GM06990 (cell line): ENCODE measurements around the gene TANC1.

Source experiments
- DNase-seq: peaks from one replicate; pipeline ENCODE4 v3.0.0-alpha.2; 2011; ENCODE audit not compliant: insufficient read length; ENCODE audit errors: extremely low read depth
- H3K27me3 ChIP-seq: replicated peaks from 2 replicates; pipeline ENCODE4 v1.6.0; 2011; ENCODE audit warnings: low read length; ENCODE audit not compliant: control insufficient read depth, insufficient read depth
- H3K36me3 ChIP-seq: 2 replicates; pipeline ENCODE4 v1.5.1; 2011; ENCODE audit warnings: low read length; ENCODE audit not compliant: control insufficient read depth, insufficient read depth
- H3K4me3 ChIP-seq: replicated peaks from 2 replicates; pipeline ENCODE4 v1.5.1; 2011; ENCODE audit warnings: low read depth, mild to moderate bottlenecking, control low read depth, low read length
- CTCF ChIP-seq: IDR thresholded peaks from 2 replicates; pipeline ENCODE4 v1.5.1; 2011; ENCODE audit warnings: low read length, control low read depth, mild to moderate bottlenecking, inconsistent platforms; ENCODE audit not compliant: insufficient read depth, poor library complexity, severe bottlenecking

Gene TANC1

GRCh38 chr2:159116922-159117321, 148.5 kb downstream of the TANC1 start:
- H3K4me3 ChIP-seq = no peak overlapping the region
- TF ChIP-seq CTCF = no peak
- H3K27me3 ChIP-seq = no peaks in the 10 kb centered on the region
- no peaks in the 10 kb centered on the region for H3K36me3 ChIP-seq
- no peak for DNase-seq

- no peak for DNase-seq
- TF ChIP-seq CTCF = no peak
- H3K27me3 ChIP-seq = no peaks in the 10 kb centered on the region
Measured at GRCh38 chr2:159117658-159118057, 149.2 kb downstream of the TANC1 start.

GRCh38 chr2:159118115-159118858, 149.8 kb downstream of the TANC1 start:
- DNase-seq = no peak
- Histone ChIP-seq H3K4me3 (no peak overlapping the region), H3K27me3 (no peaks in the 10 kb centered on the region), H3K36me3 (no peaks in the 10 kb centered on the region)
- TF ChIP-seq CTCF = peak; percentile 84

More at GRCh38 chr2:159117658-159118057, 149.2 kb downstream of the TANC1 start:
- no peak overlapping the region for H3K4me3 ChIP-seq
- no peaks in the 10 kb centered on the region for H3K36me3 ChIP-seq

- Histone ChIP-seq H3K27me3 (no peaks in the 10 kb centered on the region), H3K4me3 (no peak overlapping the region), H3K36me3 (no peaks in the 10 kb centered on the region)
- TF ChIP-seq CTCF = no peak
- no peak for DNase-seq
Measured at GRCh38 chr2:159118859-159119500, 150.5 kb downstream of the TANC1 start.

- DNase-seq = no peak
- no peak overlapping the region for H3K4me3 ChIP-seq
- TF ChIP-seq CTCF = no peak
Measured at GRCh38 chr2:159119652-159120257, 151.3 kb downstream of the TANC1 start.

More at GRCh38 chr2:159119652-159120257, 151.3 kb downstream of the TANC1 start:
- Histone ChIP-seq H3K36me3 (no peaks in the 10 kb centered on the region), H3K27me3 (no peaks in the 10 kb centered on the region)
